HepG2 (cell line): ENCODE results near the gene AP1G1. TPM values are rescaled to one million over a fixed set of nuclear protein-coding genes. Genes with fewer than 3 reads are reported as not detected.

Experiments used
- CBX1 ChIP-seq: IDR thresholded peaks from one replicate; pipeline ENCODE4 v1.6.1; 2016; ENCODE audit warnings: antibody characterized with exemption, low read depth
- CCDC6 ChIP-seq: sonication (generic); formaldehyde crosslinking; IDR thresholded peaks from 2 replicates; pipeline ENCODE4 v1.8.1; 2022; ENCODE audit warnings: mild to moderate bottlenecking, missing genetic modification reagents, moderate library complexity
- CREB1 ChIP-seq, 2 experiments: fragments of 450-650 bp in 1 of 2; IDR thresholded peaks; 2 replicates each; pipeline ENCODE4 v1.6.1; 2016 to 2017; ENCODE audit warnings: control low read depth in 1 of 2, mild to moderate bottlenecking in 1 of 2, missing compliant biosample characterization in 1 of 2, missing genetic modification characterization in 1 of 2
- HOXD1 ChIP-seq: sonication (generic); formaldehyde crosslinking; IDR thresholded peaks from 2 replicates; pipeline ENCODE4 v1.5.0; 2020; ENCODE audit warnings: missing genetic modification reagents
- JUN ChIP-seq: sonication (generic); formaldehyde crosslinking; IDR thresholded peaks from 2 replicates; pipeline ENCODE4 v1.4.0; 2020; ENCODE audit warnings: mild to moderate bottlenecking, missing genetic modification reagents
- KDM3A ChIP-seq: IDR thresholded peaks from 2 replicates; pipeline ENCODE4 v1.6.1; 2018; ENCODE audit warnings: low read depth, missing compliant biosample characterization
- NR1H2 ChIP-seq: sonication (generic); formaldehyde crosslinking; IDR thresholded peaks from 2 replicates; pipeline ENCODE4 v1.8.1; 2022; ENCODE audit warnings: low read depth, missing genetic modification reagents, borderline replicate concordance
- SAFB2 ChIP-seq: sonication (generic); formaldehyde crosslinking; IDR thresholded peaks from 2 replicates; pipeline ENCODE4 v1.5.1; 2020; ENCODE audit warnings: missing genetic modification reagents, low read depth, mild to moderate bottlenecking, borderline replicate concordance
- SRY ChIP-seq: sonication (generic); formaldehyde crosslinking; IDR thresholded peaks from 2 replicates; pipeline ENCODE4 v1.8.0; 2022; ENCODE audit warnings: mild to moderate bottlenecking, missing genetic modification reagents
- SYNCRIP ChIP-seq: fragments of 200-400 bp; formaldehyde crosslinking; IDR thresholded peaks from 2 replicates; pipeline ENCODE4 v1.6.1; 2018; ENCODE audit warnings: mild to moderate bottlenecking, low read depth, low read length; ENCODE audit not compliant: insufficient read depth
- ZNF510 ChIP-seq: sonication (generic); formaldehyde crosslinking; IDR thresholded peaks from 2 replicates; pipeline ENCODE4 v1.4.0; 2020; ENCODE audit warnings: low read depth, mild to moderate bottlenecking, missing genetic modification reagents
- ZNF724P ChIP-seq: sonication (generic); formaldehyde crosslinking; IDR thresholded peaks from 2 replicates; pipeline ENCODE4 v1.8.0; 2022; ENCODE audit warnings: missing genetic modification reagents, borderline replicate concordance
- ZNF737 ChIP-seq: sonication (generic); formaldehyde crosslinking; IDR thresholded peaks from 2 replicates; pipeline ENCODE4 v1.5.0; 2020; ENCODE audit warnings: missing genetic modification reagents, mild to moderate bottlenecking, borderline replicate concordance
- ZSCAN20 ChIP-seq: sonication (generic); formaldehyde crosslinking; IDR thresholded peaks from 2 replicates; pipeline ENCODE4 v1.4.0; 2020; ENCODE audit warnings: missing genetic modification reagents, mild to moderate bottlenecking, borderline replicate concordance
- polyA plus RNA-seq, 8 experiments: library from polyadenylated mRNA; depleted of rRNA in 3 of 8; stranded (reverse) in 7 of 8; unstranded in 1 of 8; fragments of >200 nt; fragmentation: Illumina TruSeq in 4 of 8; extraction: Trizol in 4 of 8; gene quantifications; 2 replicates each; pipeline versions ENCODE4 v1.2.1 to v1.2.3, GENCODE V29; 2011 to 2016; ENCODE audit warnings: low read depth in 4 of 8, missing spikeins in 1 of 8, mixed read lengths in 1 of 8; ENCODE audit not compliant: insufficient read depth in 1 of 8
- total RNA-seq, 5 experiments: library from RNA; depleted of rRNA; stranded (reverse); fragments of >200 nt; fragmentation: Illumina TruSeq; extraction: Trizol; gene quantifications; 2 replicates each; pipeline ENCODE4 v1.2.3, GENCODE V29; 2016; ENCODE audit warnings: low read depth in 1 of 5
- TF ChIP-seq, protein P1 (sequence below): sonication (generic); formaldehyde crosslinking; IDR thresholded peaks from 2 replicates; pipeline ENCODE4 v1.4.0; 2020; ENCODE audit warnings: missing genetic modification reagents
- TF ChIP-seq, protein P2 (sequence below): sonication (generic); formaldehyde crosslinking; IDR thresholded peaks from 2 replicates; pipeline ENCODE4 v1.5.1; 2020; ENCODE audit warnings: mild to moderate bottlenecking, missing genetic modification reagents, moderate library complexity
- TF ChIP-seq, protein P3 (sequence below): fragments of 450-650 bp; IDR thresholded peaks from 2 replicates; pipeline ENCODE4 v1.6.1; 2016
- TF ChIP-seq, protein P4 (sequence below): sonication (generic); formaldehyde crosslinking; IDR thresholded peaks from 2 replicates; pipeline ENCODE4 v1.9.0; 2021; ENCODE audit warnings: missing genetic modification reagents, mild to moderate bottlenecking, borderline replicate concordance

The AP1G1 gene
- total and polyA plus RNA-seq, 2 of the 13 experiments (the other 11 are each of a cell fraction or from before 2014, with no cell fraction given), result 62.2 to 66.2 TPM

DNA sequence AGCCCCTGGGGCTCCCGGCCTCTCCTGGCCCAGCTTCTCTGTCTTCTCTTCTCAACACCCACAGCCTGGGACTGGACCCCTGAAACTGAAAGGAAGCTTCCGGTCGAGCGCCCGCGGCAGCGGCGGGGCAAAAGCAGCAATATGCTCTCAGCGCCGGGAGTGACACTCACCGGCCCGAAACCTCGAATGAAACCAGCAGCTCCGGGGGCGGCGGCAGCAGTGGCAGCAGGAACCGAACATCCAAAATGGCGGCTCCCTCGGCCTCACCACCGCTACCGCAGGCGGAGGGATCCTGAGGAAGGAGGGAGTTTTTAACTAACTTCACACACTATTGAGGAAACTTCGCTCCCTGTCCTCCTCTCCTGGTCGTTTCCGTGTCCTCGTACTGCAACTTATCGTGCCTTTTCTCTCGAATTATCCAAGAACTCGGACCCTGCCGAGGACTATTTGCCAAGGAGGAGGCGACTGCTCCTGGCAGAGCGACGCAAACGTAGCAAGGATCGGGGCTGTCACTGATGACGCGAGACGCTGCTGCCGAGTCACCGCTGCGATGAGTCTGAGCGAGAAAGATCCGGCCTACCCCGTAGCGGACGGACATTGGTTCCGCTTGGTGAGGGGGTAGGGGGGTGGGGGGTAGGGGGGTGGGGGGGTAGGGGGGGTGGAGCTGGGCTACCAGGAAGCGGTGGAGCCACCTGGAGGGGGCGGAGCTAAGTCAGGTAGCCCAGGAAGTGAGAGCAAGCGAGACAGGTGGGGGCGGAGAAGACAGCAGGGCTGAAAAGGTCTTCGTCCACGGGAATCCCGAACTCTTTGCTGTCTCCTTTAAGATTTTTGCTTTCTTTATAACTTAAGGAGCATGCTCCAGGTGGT is at the start of gene AP1G1 (continued):
- TF ChIP-seq, protein P1, sequence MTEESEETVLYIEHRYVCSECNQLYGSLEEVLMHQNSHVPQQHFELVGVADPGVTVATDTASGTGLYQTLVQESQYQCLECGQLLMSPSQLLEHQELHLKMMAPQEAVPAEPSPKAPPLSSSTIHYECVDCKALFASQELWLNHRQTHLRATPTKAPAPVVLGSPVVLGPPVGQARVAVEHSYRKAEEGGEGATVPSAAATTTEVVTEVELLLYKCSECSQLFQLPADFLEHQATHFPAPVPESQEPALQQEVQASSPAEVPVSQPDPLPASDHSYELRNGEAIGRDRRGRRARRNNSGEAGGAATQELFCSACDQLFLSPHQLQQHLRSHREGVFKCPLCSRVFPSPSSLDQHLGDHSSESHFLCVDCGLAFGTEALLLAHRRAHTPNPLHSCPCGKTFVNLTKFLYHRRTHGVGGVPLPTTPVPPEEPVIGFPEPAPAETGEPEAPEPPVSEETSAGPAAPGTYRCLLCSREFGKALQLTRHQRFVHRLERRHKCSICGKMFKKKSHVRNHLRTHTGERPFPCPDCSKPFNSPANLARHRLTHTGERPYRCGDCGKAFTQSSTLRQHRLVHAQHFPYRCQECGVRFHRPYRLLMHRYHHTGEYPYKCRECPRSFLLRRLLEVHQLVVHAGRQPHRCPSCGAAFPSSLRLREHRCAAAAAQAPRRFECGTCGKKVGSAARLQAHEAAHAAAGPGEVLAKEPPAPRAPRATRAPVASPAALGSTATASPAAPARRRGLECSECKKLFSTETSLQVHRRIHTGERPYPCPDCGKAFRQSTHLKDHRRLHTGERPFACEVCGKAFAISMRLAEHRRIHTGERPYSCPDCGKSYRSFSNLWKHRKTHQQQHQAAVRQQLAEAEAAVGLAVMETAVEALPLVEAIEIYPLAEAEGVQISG (CRISPR knock-in tag), result peak; percentile 95
- TF ChIP-seq JUN (CRISPR knock-in tag) (no peak), CREB1 (IDR thresholded peaks at IDR 0.05) (peak; percentile 98), CREB1 (CRISPR knock-in tag; IDR thresholded peaks at IDR 0.05) (peak; percentile 99), ZSCAN20 (CRISPR knock-in tag) (peak; percentile 90), SAFB2 (CRISPR knock-in tag) (peak; percentile 66; the same call in 1 of the 2 replicates), KDM3A (CRISPR knock-in tag) (peak; percentile 78), SRY (CRISPR knock-in tag) (0 out of 2 replicates have a peak, but pooled peaks have one; percentile 53), SYNCRIP (no peak), ZNF510 (CRISPR knock-in tag) (no peak; the same call in 1 of the 2 replicates), CBX1 (peak; percentile 34), NR1H2 (CRISPR knock-in tag) (no peak), HOXD1 (CRISPR knock-in tag) (0 out of 2 replicates have a peak, but pooled peaks have one; percentile 29), ZNF724P (CRISPR knock-in tag) (peak; percentile 68), CCDC6 (peak; percentile 53; the same call in 1 of the 2 replicates), ZNF737 (CRISPR knock-in tag) (peak; percentile 87)
- TF ChIP-seq, protein P2, sequence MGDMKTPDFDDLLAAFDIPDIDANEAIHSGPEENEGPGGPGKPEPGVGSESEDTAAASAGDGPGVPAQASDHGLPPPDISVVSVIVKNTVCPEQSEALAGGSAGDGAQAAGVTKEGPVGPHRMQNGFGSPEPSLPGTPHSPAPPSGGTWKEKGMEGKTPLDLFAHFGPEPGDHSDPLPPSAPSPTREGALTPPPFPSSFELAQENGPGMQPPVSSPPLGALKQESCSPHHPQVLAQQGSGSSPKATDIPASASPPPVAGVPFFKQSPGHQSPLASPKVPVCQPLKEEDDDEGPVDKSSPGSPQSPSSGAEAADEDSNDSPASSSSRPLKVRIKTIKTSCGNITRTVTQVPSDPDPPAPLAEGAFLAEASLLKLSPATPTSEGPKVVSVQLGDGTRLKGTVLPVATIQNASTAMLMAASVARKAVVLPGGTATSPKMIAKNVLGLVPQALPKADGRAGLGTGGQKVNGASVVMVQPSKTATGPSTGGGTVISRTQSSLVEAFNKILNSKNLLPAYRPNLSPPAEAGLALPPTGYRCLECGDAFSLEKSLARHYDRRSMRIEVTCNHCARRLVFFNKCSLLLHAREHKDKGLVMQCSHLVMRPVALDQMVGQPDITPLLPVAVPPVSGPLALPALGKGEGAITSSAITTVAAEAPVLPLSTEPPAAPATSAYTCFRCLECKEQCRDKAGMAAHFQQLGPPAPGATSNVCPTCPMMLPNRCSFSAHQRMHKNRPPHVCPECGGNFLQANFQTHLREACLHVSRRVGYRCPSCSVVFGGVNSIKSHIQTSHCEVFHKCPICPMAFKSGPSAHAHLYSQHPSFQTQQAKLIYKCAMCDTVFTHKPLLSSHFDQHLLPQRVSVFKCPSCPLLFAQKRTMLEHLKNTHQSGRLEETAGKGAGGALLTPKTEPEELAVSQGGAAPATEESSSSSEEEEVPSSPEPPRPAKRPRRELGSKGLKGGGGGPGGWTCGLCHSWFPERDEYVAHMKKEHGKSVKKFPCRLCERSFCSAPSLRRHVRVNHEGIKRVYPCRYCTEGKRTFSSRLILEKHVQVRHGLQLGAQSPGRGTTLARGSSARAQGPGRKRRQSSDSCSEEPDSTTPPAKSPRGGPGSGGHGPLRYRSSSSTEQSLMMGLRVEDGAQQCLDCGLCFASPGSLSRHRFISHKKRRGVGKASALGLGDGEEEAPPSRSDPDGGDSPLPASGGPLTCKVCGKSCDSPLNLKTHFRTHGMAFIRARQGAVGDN (CRISPR knock-in tag), result peak; percentile 84
- TF ChIP-seq, protein P3, sequence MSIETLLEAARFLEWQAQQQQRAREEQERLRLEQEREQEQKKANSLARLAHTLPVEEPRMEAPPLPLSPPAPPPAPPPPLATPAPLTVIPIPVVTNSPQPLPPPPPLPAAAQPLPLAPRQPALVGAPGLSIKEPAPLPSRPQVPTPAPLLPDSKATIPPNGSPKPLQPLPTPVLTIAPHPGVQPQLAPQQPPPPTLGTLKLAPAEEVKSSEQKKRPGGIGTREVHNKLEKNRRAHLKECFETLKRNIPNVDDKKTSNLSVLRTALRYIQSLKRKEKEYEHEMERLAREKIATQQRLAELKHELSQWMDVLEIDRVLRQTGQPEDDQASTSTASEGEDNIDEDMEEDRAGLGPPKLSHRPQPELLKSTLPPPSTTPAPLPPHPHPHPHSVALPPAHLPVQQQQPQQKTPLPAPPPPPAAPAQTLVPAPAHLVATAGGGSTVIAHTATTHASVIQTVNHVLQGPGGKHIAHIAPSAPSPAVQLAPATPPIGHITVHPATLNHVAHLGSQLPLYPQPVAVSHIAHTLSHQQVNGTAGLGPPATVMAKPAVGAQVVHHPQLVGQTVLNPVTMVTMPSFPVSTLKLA, result peak; percentile 32; the same call in 1 of the 2 replicates
- TF ChIP-seq, protein P4, sequence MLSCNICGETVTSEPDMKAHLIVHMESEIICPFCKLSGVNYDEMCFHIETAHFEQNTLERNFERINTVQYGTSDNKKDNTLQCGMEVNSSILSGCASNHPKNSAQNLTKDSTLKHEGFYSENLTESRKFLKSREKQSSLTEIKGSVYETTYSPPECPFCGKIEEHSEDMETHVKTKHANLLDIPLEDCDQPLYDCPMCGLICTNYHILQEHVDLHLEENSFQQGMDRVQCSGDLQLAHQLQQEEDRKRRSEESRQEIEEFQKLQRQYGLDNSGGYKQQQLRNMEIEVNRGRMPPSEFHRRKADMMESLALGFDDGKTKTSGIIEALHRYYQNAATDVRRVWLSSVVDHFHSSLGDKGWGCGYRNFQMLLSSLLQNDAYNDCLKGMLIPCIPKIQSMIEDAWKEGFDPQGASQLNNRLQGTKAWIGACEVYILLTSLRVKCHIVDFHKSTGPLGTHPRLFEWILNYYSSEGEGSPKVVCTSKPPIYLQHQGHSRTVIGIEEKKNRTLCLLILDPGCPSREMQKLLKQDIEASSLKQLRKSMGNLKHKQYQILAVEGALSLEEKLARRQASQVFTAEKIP (CRISPR knock-in tag), result no peak
